GM18951 (cell line): ENCODE data around the gene R3HDM2.
"Not testable (repeated sequence)": the region's sequence is repeated elsewhere in the genome, so short reads cannot be mapped to it uniquely, and the experiment has no call there.

Source experiments
- POLR2A ChIP-seq: IDR thresholded peaks from 4 replicates; pipeline ENCODE4 v1.6.1; 2011; ENCODE audit warnings: mild to moderate bottlenecking; ENCODE audit not compliant: insufficient read length, insufficient read depth; ENCODE audit errors: extremely low read depth
- in situ Hi-C: fragments of 300-500 bp; cut with MboI; formaldehyde crosslinking; loops from one replicate; pipeline ENCODE4 v1.12.0; 2022; ENCODE audit warnings: low sequenced_read_pairs, mixed read lengths, inconsistent platforms; ENCODE audit not compliant: unreplicated experiment

The R3HDM2 gene

GRCh38 chr12:57415088-57415487, 15.8 kb downstream of the R3HDM2 start:
- TF ChIP-seq POLR2A: no peak
- in situ Hi-C loops: no loop called here

DNA sequence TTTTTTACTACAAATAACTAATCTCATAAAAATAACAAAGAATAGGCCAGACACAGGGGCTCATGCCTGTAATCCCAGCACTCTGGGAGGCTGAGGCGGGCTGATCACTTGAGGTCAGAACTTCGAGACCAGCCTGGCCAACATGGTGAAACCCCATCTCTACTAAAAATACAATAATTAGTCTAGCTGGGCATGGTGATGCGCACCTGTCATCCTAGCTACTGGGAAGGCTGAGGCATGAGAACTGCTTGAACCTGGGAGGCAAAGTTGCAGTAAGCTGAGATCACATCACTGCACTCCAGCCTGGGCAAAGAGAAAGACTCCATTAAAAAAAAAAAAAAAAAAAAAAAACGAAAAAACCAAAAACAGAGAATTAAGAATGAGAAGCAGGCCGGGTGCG, 16.7 kb downstream of the R3HDM2 start:
- in situ Hi-C loops: not testable (repeated sequence)

- in situ Hi-C loops: no loop called here
- TF ChIP-seq POLR2A: no peak
Measured at GRCh38 chr12:57410534-57410933, 20.3 kb downstream of the R3HDM2 start.

GRCh38 chr12:57404966-57405640, 25.7 kb downstream of the R3HDM2 start:
- no peak for TF ChIP-seq POLR2A
- in situ Hi-C loops: no loop called here

- in situ Hi-C loops: not testable (repeated sequence)
Measured at GRCh38 chr12:57402156-57402555, 28.7 kb downstream of the R3HDM2 start.

DNA sequence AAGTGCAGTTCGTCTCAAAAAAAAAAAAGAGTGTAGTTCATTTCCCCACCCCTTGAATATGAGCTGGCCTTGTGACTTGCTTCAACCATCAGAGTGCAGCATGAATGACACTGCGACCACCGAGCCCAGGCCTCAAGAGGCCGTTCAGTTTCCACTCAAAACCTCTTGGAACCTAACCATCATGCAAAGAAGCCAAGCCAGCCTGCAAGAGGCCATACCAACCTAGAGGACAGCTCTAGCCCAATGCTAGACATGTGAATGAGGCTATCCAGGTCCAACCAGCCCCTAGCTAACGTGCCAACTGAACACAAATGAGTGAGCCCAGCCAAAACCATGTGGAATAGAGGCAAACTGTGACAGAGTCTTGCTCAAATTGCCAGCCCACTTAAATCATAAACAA, 29.7 kb downstream of the R3HDM2 start:
- TF ChIP-seq POLR2A: no peak
- in situ Hi-C loops: no loop called here

- in situ Hi-C loops: not testable (repeated sequence)
Measured at GRCh38 chr12:57399718-57400463, 31.0 kb downstream of the R3HDM2 start.

DNA sequence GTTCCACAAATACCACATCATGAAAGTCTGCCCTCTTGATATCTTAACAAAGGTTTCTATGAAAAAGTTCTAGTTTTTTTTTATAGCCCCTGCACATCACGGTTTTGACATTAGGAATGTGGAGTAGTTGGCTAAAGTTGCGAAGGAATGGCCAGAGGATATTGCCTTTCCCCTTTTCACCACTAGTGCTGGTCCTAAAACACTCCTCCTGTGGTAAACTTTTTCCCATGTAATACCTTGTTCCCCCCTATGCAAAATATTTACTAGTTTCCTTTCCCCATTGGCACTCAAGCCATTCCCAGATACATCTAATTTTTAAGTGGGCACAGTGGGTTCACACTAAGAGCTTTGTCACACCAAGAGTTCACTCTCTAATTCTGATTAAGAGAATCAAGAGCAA, 33.4 kb downstream of the R3HDM2 start:
- in situ Hi-C loops: no loop called here

DNA sequence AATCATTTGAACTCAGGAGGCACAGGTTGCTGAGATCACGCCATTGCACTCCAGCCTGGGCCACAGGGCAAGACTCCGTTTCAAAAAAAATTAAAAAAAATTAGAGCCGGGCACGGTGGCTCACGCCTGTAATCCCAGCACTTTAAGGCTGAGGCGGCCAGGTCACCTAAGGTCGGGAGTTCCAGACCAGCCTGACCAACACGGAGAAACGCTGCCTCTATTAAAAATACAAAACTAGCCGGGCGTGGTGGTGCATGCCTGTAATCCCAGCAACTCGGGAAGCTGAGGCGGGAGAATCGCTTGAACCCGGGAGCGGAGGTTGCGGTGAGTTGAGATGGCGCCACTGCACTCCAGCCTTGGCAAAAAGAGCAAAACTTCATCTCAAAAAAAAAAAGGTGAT, 35.7 kb downstream of the R3HDM2 start:
- in situ Hi-C loops: no loop called here
- TF ChIP-seq POLR2A: no peak

More for the DNA sequence above, 33.4 kb downstream of the R3HDM2 start:
- no peak for TF ChIP-seq POLR2A

GRCh38 chr12:57390174-57390573, 40.7 kb downstream of the R3HDM2 start:
- in situ Hi-C loops: no loop called here
- TF ChIP-seq POLR2A: no peak

DNA sequence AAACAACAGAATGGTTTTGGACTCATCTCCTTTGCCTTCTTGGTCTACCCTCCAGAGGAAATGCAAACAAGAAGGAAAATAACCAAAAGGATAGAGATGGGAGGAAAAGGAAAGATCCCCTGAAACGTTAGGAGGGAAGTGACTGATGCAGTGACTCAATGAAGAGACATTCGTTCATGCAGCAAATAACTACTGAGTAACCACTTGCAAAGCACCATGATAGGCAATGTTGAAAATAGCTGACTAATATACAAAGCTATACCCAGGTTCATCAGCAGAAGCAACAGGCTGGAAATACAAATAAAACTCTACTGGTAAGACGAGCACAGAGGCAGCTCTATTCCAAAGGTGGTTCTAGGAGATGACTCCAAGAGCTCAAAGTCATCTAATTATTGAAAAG, 41.8 kb downstream of the R3HDM2 start:
- TF ChIP-seq POLR2A: no peak
- in situ Hi-C loops: no loop called here

DNA sequence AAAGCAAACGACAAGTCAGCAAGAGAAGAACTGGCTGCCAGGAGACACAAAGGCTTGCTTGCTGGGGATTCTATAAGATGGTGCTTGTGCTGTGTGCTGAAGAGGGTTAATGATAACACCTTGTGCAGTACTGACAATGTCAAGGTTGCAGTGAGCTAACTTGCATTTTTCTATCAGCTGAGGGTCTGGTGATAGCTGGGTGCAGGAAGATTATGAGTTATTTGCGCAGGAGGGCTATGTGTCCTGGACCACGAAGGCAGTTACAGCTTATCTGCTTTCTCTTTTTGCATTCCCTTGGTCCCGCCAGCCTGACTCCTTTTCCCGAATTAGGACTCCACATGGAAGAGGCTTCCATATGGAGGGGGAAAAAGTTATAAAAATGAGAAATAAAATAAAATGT, 42.4 kb downstream of the R3HDM2 start:
- no peak for TF ChIP-seq POLR2A
- in situ Hi-C loops: no loop called here

DNA sequence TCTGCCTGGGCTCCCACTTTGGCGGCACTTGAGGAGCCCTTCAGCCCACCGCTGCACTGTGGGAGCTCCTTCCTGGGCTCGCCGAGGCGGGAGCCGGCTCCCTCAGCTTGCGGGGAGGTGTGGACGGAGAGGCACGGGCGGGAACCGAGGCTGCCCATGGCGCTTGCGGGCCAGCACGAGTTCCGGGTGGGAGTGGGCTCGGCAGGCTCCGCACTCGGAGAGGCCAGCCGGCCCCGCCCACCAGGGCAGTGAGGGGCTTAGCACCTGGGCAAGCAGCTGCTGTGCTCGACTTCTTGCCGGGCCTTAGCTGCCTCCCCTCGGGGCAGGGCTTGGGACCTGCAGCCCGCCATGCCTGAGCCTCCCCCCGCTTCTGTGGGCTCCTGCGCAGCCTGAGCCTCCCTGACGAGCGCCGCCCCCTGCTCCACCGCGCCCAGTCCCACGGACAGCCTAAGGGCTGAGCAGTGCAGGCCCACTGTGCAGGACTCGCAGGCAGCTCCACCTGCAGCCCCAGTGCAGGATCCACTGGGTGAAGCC, 44.6 kb downstream of the R3HDM2 start:
- no peak for TF ChIP-seq POLR2A
- in situ Hi-C loops: no loop called here

- TF ChIP-seq POLR2A: no peak
- in situ Hi-C loops: no loop called here
Measured at GRCh38 chr12:57385586-57385985, 45.3 kb downstream of the R3HDM2 start.
